KG1 (cell line): Measurements from ENCODE around the gene NHS.

Source experiments
- DNase-seq: peaks from one replicate; lab custom pipeline; 2025; lab: John Stamatoyannopoulos, UW

The NHS gene

DNA sequence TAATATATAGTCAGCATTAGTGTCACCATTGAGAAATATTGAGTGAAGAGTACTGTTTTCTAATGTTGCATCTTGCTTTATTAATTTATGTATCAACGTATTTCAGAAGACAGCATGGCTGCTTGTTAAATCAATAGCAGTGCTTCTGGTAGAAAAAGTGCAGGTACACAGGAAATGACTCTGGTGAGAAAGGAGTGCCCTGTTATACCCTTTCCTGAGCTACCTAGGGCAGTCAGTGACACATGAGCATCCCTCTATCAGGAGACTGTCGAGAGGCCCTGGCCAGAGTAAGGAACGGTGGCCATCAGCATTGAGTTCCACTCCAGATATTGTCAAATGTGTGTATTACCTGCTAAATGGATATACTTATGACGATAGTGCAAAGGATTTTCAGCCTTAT, 404.4 kb downstream of the NHS start:
- DNase-seq: no peak
